ENCODE measurements around the gene BBS9.
"Not testable (repeated sequence)": the region's sequence is repeated elsewhere in the genome, so short reads cannot be mapped to it uniquely, and the experiment has no call there.

BBS9 gene

DNA sequence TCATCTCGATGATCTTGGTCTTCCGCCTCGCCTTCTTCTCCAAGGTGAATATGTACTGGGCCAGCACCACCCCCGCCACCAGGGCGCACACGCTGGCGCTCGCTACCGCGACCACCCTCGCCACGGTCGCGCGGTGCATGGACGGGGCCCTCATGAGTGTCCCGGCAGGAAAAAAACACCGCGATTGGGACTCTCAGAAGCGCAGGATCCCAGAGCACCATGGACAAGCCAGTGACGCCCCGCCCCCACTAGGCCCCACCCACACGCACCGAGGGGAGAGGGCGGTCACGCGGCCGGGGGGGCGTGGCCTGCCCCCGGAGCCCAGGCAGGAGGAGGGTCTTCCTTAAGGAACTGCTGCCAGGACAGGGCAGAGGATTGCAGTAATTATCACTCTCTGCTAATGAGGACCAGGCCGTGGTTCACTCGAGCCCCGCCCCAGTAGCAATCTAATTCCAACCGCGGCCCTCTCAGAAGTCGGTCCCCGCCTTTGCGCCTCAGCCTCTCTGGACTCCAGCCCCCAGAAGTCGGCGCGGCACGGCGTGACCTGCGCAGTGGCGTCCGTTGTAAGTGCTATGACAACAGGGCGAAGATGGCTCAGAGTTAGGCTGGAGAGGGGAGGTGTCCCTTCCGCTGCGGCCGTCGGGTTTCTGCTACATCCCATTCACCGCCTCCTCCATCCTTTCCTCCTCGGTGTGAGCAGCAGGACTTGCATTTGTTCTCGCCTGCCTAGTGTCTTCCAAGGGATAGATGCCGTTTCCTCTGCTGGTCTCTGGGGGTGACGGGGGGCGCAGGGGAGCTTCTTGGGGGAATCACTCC is at the start of gene BBS9:
BBS9 (plus strand) TSS at position 575 of the 816 bp plus-strand sequence. CDS start 16,689 bp downstream, outside the sequence.
- H3K27ac ChIP-seq (ENCODE audit: low read depth in 2 of 2, low read length in 2 of 2), result peak within 1 kb of the TSS; percentile 82 to 88

DNA sequence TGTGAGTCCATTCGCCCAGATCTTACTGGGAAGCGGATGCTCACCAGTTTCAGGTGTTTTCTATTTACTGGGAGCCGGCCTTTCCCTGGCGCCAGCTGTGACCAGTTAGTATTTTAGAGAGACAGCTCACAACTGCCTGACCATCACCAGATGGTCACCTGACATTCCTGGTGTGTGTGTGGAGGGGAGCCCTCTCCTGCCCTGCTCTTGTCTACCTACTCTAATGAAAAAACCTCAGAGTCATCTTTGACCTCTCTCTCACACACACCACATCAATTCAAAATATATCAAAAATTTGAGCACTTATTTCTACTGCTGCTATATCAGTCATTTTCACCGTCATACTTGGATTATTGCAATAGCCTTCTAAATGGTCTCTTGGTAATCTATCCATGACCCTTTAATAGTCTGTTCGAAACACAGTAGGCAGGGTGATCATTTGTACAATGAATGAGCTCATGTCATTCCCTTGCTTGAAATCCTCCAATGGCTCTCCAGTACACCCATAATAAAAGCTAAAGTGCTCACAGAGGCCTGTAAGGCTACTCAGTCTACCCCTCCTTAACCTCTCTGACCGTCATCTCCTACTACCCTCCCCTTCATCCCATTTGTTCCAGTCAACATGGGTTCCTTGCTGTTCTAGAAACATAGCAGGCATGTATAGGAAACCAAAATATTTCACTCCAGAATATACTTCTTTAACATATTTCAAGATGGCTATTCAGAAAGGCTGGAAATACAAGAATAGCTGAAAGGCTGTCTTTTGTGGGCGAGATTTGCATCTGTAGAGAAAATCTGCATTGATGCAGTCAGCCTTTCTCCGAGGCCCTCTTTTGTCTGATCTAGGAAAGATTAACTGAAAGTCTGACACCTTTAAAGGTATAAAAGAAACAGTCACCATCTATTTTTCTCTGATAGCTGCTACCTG is 49.3 kb upstream of the BBS9 start:
- H3K9ac ChIP-seq (ENCODE audit: low read depth in 1 of 2, low read length in 2 of 2), result no peak overlapping the region
- H3K9me3 ChIP-seq (ENCODE audit: control insufficient read depth in 2 of 2, low read length in 2 of 2), result no peaks in the 10 kb centered on the region
- no peak overlapping the region for H3K27ac ChIP-seq (ENCODE audit: low read depth in 2 of 2, low read length in 2 of 2)
- no peaks in the 10 kb centered on the region for H3K4me1 ChIP-seq (ENCODE audit: control insufficient read depth in 2 of 2, insufficient read depth in 2 of 2, low read length in 2 of 2)
- no peak overlapping the region for H3K4me3 ChIP-seq (ENCODE audit: low read length in 2 of 2)
- no peaks in the 10 kb centered on the region for H3K27me3 ChIP-seq (ENCODE audit: control insufficient read depth in 2 of 2, insufficient read depth in 2 of 2, low read length in 2 of 2)
- no peaks in the 10 kb centered on the region for H3K36me3 ChIP-seq (ENCODE audit: control insufficient read depth in 2 of 2, insufficient read depth in 2 of 2, low read length in 2 of 2)

More for the DNA sequence above, at the start of gene BBS9:
- Histone ChIP-seq H3K4me1 (ENCODE audit: control insufficient read depth in 2 of 2, insufficient read depth in 2 of 2, low read length in 2 of 2) (peaks cover 4 to 7% of the 10 kb centered on the region in 2 donors), H3K9me3 (ENCODE audit: control insufficient read depth in 2 of 2, low read length in 2 of 2) (no peaks in the 10 kb centered on the region), H3K9ac (ENCODE audit: low read depth in 1 of 2, low read length in 2 of 2) (peak within 1 kb of the TSS; percentile 74 to 88), H3K36me3 (ENCODE audit: control insufficient read depth in 2 of 2, insufficient read depth in 2 of 2, low read length in 2 of 2) (no peaks in the 10 kb centered on the region), H3K27me3 (ENCODE audit: control insufficient read depth in 2 of 2, insufficient read depth in 2 of 2, low read length in 2 of 2) (no peaks in the 10 kb centered on the region), H3K4me3 (ENCODE audit: low read length in 2 of 2) (peak within 1 kb of the TSS; percentile 91 to 99)

DNA sequence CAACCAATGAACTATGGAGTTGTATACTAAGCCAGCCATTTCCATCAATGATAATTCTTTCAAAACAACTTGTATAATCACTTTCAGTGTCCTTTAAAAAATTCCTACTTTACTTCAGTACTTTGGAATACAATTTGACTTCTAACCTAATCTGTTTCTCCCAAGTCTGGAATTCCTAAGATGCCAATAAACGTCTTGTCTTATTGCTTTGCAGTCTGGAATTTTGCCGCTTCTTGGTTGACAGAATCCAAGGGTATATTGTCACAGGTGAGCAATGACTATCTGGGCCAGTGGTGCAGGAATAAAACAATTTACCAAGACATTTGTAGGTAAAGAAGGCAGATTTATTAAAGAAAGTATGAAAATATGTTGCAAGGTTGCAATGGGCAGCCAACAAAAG is 42.0 kb upstream of the BBS9 start:
- H3K36me3 ChIP-seq (ENCODE audit: control insufficient read depth in 2 of 2, insufficient read depth in 2 of 2, low read length in 2 of 2), result no peaks in the 10 kb centered on the region
- H3K9me3 ChIP-seq (ENCODE audit: control insufficient read depth in 2 of 2, low read length in 2 of 2), result no peaks in the 10 kb centered on the region

DNA sequence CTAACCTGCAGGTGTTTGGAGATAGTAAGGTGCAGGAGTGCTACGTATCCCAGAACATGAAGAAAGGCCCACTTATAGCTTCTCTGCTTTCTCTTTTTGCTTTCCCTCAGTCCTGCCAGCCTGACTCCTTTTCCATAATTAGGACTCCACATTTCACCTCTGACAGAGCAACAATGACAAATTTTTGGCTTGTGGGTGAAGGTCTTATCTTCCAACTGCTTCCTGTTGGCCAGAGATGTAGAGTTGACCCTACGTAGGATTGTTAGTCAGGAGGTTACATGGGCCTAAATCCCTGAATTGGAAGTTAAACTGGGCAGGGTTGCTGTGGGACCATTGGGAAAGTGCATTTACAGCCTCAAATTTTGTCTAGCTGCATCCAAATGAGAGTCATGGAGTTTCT is 41.5 kb upstream of the BBS9 start:
- no peaks in the 10 kb centered on the region for H3K27me3 ChIP-seq (ENCODE audit: control insufficient read depth in 2 of 2, insufficient read depth in 2 of 2, low read length in 2 of 2)
- no peak overlapping the region for H3K27ac ChIP-seq (ENCODE audit: low read depth in 2 of 2, low read length in 2 of 2)
- H3K4me3 ChIP-seq (ENCODE audit: low read length in 2 of 2), result no peak overlapping the region
- no peaks in the 10 kb centered on the region for H3K9me3 ChIP-seq (ENCODE audit: control insufficient read depth in 2 of 2, low read length in 2 of 2)
- no peaks in the 10 kb centered on the region for H3K4me1 ChIP-seq (ENCODE audit: control insufficient read depth in 2 of 2, insufficient read depth in 2 of 2, low read length in 2 of 2)
- H3K36me3 ChIP-seq (ENCODE audit: control insufficient read depth in 2 of 2, insufficient read depth in 2 of 2, low read length in 2 of 2), result no peaks in the 10 kb centered on the region
- no peak overlapping the region for H3K9ac ChIP-seq (ENCODE audit: low read depth in 1 of 2, low read length in 2 of 2)

More for the DNA sequence above, 42.0 kb upstream of the BBS9 start:
- no peak overlapping the region for H3K27ac ChIP-seq (ENCODE audit: low read depth in 2 of 2, low read length in 2 of 2)
- no peak overlapping the region for H3K4me3 ChIP-seq (ENCODE audit: low read length in 2 of 2)
- no peaks in the 10 kb centered on the region for H3K27me3 ChIP-seq (ENCODE audit: control insufficient read depth in 2 of 2, insufficient read depth in 2 of 2, low read length in 2 of 2)
- no peaks in the 10 kb centered on the region for H3K4me1 ChIP-seq (ENCODE audit: control insufficient read depth in 2 of 2, insufficient read depth in 2 of 2, low read length in 2 of 2)
- no peak overlapping the region for H3K9ac ChIP-seq (ENCODE audit: low read depth in 1 of 2, low read length in 2 of 2)

DNA sequence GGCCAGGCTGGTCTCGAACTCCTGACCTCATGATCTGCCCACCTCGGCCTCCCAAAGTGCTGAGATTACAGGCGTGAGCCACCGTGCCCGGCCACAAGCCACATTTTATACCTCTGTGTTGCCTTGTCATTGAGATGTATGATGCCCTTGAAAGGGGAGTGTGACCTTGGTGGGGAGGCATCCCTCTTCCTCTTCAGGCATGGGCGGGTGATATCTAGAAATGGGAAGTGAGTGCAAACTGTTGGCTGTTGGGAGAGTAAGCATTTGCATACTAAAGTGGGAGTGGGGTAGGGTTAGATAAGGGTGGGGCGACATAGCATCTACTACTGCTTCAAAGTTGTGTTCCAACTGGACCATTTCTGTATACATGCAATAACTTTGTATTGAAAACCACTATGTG is 40.2 kb upstream of the BBS9 start:
- Histone ChIP-seq H3K4me3 (ENCODE audit: low read length in 2 of 2) (no peak overlapping the region), H3K27me3 (ENCODE audit: control insufficient read depth in 2 of 2, insufficient read depth in 2 of 2, low read length in 2 of 2) (no peaks in the 10 kb centered on the region), H3K36me3 (ENCODE audit: control insufficient read depth in 2 of 2, insufficient read depth in 2 of 2, low read length in 2 of 2) (peaks cover 4 to 5% of the 10 kb centered on the region in 2 donors)

DNA sequence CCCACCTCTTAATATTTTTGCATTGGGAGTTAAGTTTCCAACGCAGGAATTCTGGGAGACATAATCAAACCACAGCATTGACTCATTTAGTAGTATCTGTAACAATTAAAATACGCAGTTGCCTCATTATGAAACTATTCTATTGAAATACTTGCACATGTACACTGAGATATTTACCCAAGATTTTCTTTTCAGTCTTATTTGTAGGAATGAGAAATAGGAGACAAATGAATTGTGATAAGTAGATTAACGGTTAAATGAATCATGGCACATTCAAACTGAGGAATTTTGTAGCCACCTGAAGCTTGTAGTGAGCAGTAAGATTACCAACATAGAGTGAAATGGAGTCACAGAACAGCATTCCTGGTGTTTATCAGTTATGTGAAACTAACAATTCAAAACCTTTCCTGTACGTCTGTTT is 38.2 kb upstream of the BBS9 start:
- no peaks in the 10 kb centered on the region for H3K4me1 ChIP-seq (ENCODE audit: control insufficient read depth in 2 of 2, insufficient read depth in 2 of 2, low read length in 2 of 2)
- no peak overlapping the region for H3K9ac ChIP-seq (ENCODE audit: low read depth in 1 of 2, low read length in 2 of 2)

More for the DNA sequence above, 40.2 kb upstream of the BBS9 start:
- no peak overlapping the region for H3K27ac ChIP-seq (ENCODE audit: low read depth in 2 of 2, low read length in 2 of 2)
- no peaks in the 10 kb centered on the region for H3K9me3 ChIP-seq (ENCODE audit: control insufficient read depth in 2 of 2, low read length in 2 of 2)
- H3K4me1 ChIP-seq (ENCODE audit: control insufficient read depth in 2 of 2, insufficient read depth in 2 of 2, low read length in 2 of 2), result no peaks in the 10 kb centered on the region
- no peak overlapping the region for H3K9ac ChIP-seq (ENCODE audit: low read depth in 1 of 2, low read length in 2 of 2)

DNA sequence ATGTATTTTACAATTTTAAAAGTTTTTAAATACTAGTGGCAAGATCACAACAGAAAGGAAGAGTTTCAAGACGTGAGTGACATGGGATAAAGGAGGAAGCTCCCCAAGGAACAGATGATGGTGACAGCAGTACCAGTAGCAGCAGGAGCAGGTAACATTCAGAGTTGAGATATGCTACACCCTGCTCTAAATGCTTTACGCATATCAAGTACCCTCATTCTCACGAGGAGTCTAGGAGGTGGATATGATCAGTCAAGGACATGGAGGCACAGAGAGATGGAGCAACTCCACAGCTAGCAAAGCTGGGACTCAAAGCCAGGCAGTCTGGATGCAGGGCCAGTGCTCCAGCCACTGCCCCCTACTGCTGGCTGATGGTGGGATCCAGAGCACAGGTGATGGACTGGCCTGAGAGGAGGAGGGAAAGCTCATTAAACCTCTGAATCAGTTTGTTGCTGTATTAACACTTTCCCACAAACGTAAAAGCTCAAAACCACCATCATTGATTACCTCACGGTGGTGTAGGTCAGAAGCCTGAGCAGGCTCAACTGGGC is 37.6 kb upstream of the BBS9 start:
- Histone ChIP-seq H3K27me3 (ENCODE audit: control insufficient read depth in 2 of 2, insufficient read depth in 2 of 2, low read length in 2 of 2) (no peaks in the 10 kb centered on the region), H3K4me3 (ENCODE audit: low read length in 2 of 2) (no peak overlapping the region), H3K27ac (ENCODE audit: low read depth in 2 of 2, low read length in 2 of 2) (no peak overlapping the region), H3K36me3 (ENCODE audit: control insufficient read depth in 2 of 2, insufficient read depth in 2 of 2, low read length in 2 of 2) (peaks cover 15 to 23% of the 10 kb centered on the region in 2 donors), H3K9ac (ENCODE audit: low read depth in 1 of 2, low read length in 2 of 2) (no peak overlapping the region), H3K4me1 (ENCODE audit: control insufficient read depth in 2 of 2, insufficient read depth in 2 of 2, low read length in 2 of 2) (no peaks in the 10 kb centered on the region), H3K9me3 (ENCODE audit: control insufficient read depth in 2 of 2, low read length in 2 of 2) (no peaks in the 10 kb centered on the region)

More for the DNA sequence above, 38.2 kb upstream of the BBS9 start:
- H3K9me3 ChIP-seq (ENCODE audit: control insufficient read depth in 2 of 2, low read length in 2 of 2), result no peaks in the 10 kb centered on the region
- no peaks in the 10 kb centered on the region for H3K27me3 ChIP-seq (ENCODE audit: control insufficient read depth in 2 of 2, insufficient read depth in 2 of 2, low read length in 2 of 2)
- peaks cover 10 to 17% of the 10 kb centered on the region in 2 donors for H3K36me3 ChIP-seq (ENCODE audit: control insufficient read depth in 2 of 2, insufficient read depth in 2 of 2, low read length in 2 of 2)
- H3K27ac ChIP-seq (ENCODE audit: low read depth in 2 of 2, low read length in 2 of 2), result no peak overlapping the region
- H3K4me3 ChIP-seq (ENCODE audit: low read length in 2 of 2), result no peak overlapping the region

DNA sequence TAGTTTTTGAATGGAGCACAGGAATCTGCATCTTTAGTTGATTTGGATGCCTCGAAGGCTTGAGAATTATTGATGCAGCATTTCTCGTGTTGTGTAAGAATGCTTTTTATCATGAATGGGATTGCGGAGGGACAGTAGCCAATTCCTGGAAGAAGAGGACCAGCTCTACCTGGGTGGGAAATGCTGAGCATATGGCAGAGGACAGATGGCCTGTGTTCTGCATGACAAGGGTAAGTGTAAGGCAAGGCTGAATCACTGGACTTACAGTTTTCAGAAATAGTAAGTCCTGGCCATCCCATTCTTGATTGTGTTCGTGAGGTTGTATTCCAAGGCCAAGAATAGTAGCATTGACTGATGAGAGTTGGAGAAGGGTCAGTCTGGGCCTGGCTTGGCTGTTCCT is 36.1 kb upstream of the BBS9 start:
- H3K27me3 ChIP-seq (ENCODE audit: control insufficient read depth in 2 of 2, insufficient read depth in 2 of 2, low read length in 2 of 2), result no peaks in the 10 kb centered on the region
- no peak overlapping the region for H3K4me3 ChIP-seq (ENCODE audit: low read length in 2 of 2)
- H3K27ac ChIP-seq (ENCODE audit: low read depth in 2 of 2, low read length in 2 of 2), result no peak overlapping the region
- H3K9ac ChIP-seq (ENCODE audit: low read depth in 1 of 2, low read length in 2 of 2), result no peak overlapping the region
- H3K9me3 ChIP-seq (ENCODE audit: control insufficient read depth in 2 of 2, low read length in 2 of 2), result no peaks in the 10 kb centered on the region
- H3K36me3 ChIP-seq (ENCODE audit: control insufficient read depth in 2 of 2, insufficient read depth in 2 of 2, low read length in 2 of 2), result peaks cover 24 to 35% of the 10 kb centered on the region in 2 donors
- no peaks in the 10 kb centered on the region for H3K4me1 ChIP-seq (ENCODE audit: control insufficient read depth in 2 of 2, insufficient read depth in 2 of 2, low read length in 2 of 2)

DNA sequence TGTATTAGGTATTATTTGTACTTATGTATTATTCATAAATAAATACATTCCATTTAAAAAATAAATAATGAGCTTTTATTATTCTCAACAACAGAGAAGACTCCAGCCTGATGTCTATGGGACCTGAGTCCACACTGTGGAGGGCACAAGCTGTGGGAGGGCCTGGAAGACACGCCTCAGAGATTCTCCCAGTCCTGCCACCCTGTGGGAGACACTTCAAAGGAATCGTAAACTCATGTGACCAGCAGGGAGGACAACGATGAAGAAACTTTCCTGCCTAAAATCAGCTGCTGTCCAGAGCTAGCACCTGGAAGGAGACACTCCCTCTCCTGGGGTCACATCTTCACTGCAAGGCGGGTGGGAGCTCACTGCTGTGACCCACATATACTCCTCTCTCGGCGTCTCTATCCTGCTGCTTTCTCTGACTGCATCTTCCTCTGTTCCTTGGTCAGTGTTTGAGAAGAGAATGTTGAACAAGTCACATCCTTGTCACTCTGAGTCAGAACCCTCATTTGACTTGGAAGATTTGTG is 34.6 kb upstream of the BBS9 start:
- H3K4me3 ChIP-seq (ENCODE audit: low read length in 2 of 2); H3K9me3 ChIP-seq (ENCODE audit: control insufficient read depth in 2 of 2, low read length in 2 of 2); H3K9ac ChIP-seq (ENCODE audit: low read depth in 1 of 2, low read length in 2 of 2); H3K4me1 ChIP-seq (ENCODE audit: control insufficient read depth in 2 of 2, insufficient read depth in 2 of 2, low read length in 2 of 2); H3K27ac ChIP-seq (ENCODE audit: low read depth in 2 of 2, low read length in 2 of 2); H3K27me3 ChIP-seq (ENCODE audit: control insufficient read depth in 2 of 2, insufficient read depth in 2 of 2, low read length in 2 of 2): not testable (repeated sequence)
- H3K36me3 ChIP-seq (ENCODE audit: control insufficient read depth in 2 of 2, insufficient read depth in 2 of 2, low read length in 2 of 2), result peaks cover 35 to 45% of the 10 kb centered on the region in 2 donors

Data from mucosa of rectum (tissue), 2 donors.